SKM-1 treated with dmso at 0.1 percent for 144 hours (cell line): ENCODE data around the gene KBTBD2.
"Not testable (repeated sequence)": the region's sequence is repeated elsewhere in the genome, so short reads cannot be mapped to it uniquely, and the experiment has no call there.

Experiments
- DNase-seq: peaks from one replicate; lab custom pipeline; 2025; ENCODE audit not compliant: unreplicated experiment; lab: John Stamatoyannopoulos, UW

Gene KBTBD2

GRCh38 chr7:32857063-32857462 lies 34.5 kb downstream of the KBTBD2 start:
- DNase-seq, result not testable (repeated sequence)

GRCh38 chr7:32855837-32856775 lies 35.5 kb downstream of the KBTBD2 start:
- not testable (repeated sequence) for DNase-seq

GRCh38 chr7:32850654-32851053 lies 40.9 kb downstream of the KBTBD2 start:
- DNase-seq, result not testable (repeated sequence)

- not testable (repeated sequence) for DNase-seq
Observed at GRCh38 chr7:32848655-32849054, 42.9 kb downstream of the KBTBD2 start.

GRCh38 chr7:32846630-32847225 lies 44.8 kb downstream of the KBTBD2 start:
- DNase-seq, result peak; percentile 57

- not testable (repeated sequence) for DNase-seq
Observed at GRCh38 chr7:32844748-32845147, 46.8 kb downstream of the KBTBD2 start.

GRCh38 chr7:32843763-32844162 lies 47.8 kb downstream of the KBTBD2 start:
- DNase-seq, result not testable (repeated sequence)

- DNase-seq, result not testable (repeated sequence)
Observed at GRCh38 chr7:32839846-32840245, 51.7 kb downstream of the KBTBD2 start.

- DNase-seq, result not testable (repeated sequence)
Observed at GRCh38 chr7:32828996-32829752, 62.4 kb downstream of the KBTBD2 start.
